ENCODE measurements around the gene PCDHGA5.
"Not testable (repeated sequence)": the region's sequence is repeated elsewhere in the genome, so short reads cannot be mapped to it uniquely, and the experiment has no call there.

The PCDHGA5 gene

GRCh38 chr5:141392429-141393198 lies 28.7 kb downstream of the PCDHGA5 start, which contains the start of gene PCDHGA8:
PCDHGA8 (plus strand) TSS chr5:141392633; CDS start chr5:141392814, 181 bp downstream.
- Histone ChIP-seq H3K4me3 (ENCODE audit: low read length) (no peak within 1 kb of the TSS), H3K4me1 (ENCODE audit: control insufficient read depth, low read length) (no peaks in the 10 kb centered on the region), H3K27me3 (ENCODE audit: control insufficient read depth, low read length) (no peaks in the 10 kb centered on the region), H3K9me2 (replicated peaks; ENCODE audit: control insufficient read depth, low read length) (no peaks in the 10 kb centered on the region), H3K36me3 (ENCODE audit: control insufficient read depth, low read length) (peaks cover 41% of the 10 kb centered on the region), H3K4me2 (ENCODE audit: low read length) (no peak within 1 kb of the TSS), H3K9me3 (ENCODE audit: control insufficient read depth, insufficient read depth, low read length) (peaks cover 38% of the 10 kb centered on the region), H3K27ac (ENCODE audit: low read depth, low read length) (no peak within 1 kb of the TSS), H4K20me1 (ENCODE audit: control insufficient read depth, insufficient read depth, low read depth, low read length) (no peaks in the 10 kb centered on the region), H3K79me2 (ENCODE audit: control insufficient read depth, low read length) (peaks cover 7% of the 10 kb centered on the region), H3F3A (ENCODE audit: control insufficient read depth, insufficient read depth) (peaks cover 2% of the 10 kb centered on the region; the same call in 1 of the 2 replicates)
- no peak for TF ChIP-seq EZH2phosphoT487 (IDR thresholded peaks at IDR 0.05; ENCODE audit: borderline replicate concordance, low read length)
- no peak for TF ChIP-seq CTCF (IDR thresholded peaks at IDR 0.05; ENCODE audit: low read depth, low read length, poor library complexity, severe bottlenecking)

GRCh38 chr5:141393267-141393666 lies 29.3 kb downstream of the PCDHGA5 start:
- peaks cover 2% of the 10 kb centered on the region; the same call in 1 of the 2 replicates for H3F3A ChIP-seq (ENCODE audit: control insufficient read depth, insufficient read depth)
- no peaks in the 10 kb centered on the region for H3K4me1 ChIP-seq (ENCODE audit: control insufficient read depth, low read length)
- no peak for TF ChIP-seq CTCF (IDR thresholded peaks at IDR 0.05; ENCODE audit: low read depth, low read length, poor library complexity, severe bottlenecking)
- no peak for TF ChIP-seq EZH2phosphoT487 (IDR thresholded peaks at IDR 0.05; ENCODE audit: borderline replicate concordance, low read length)
- H3K27ac ChIP-seq (ENCODE audit: low read depth, low read length) = no peak overlapping the region
- no peak overlapping the region for H3K4me2 ChIP-seq (ENCODE audit: low read length)
- no peak overlapping the region for H3K4me3 ChIP-seq (ENCODE audit: low read length)
- no peaks in the 10 kb centered on the region for H3K27me3 ChIP-seq (ENCODE audit: control insufficient read depth, low read length)
- H3K79me2 ChIP-seq (ENCODE audit: control insufficient read depth, low read length) = peaks cover 7% of the 10 kb centered on the region
- no peaks in the 10 kb centered on the region for H3K9me2 ChIP-seq (replicated peaks; ENCODE audit: control insufficient read depth, low read length)
- H4K20me1 ChIP-seq (ENCODE audit: control insufficient read depth, insufficient read depth, low read depth, low read length) = no peaks in the 10 kb centered on the region
- H3K9me3 ChIP-seq (ENCODE audit: control insufficient read depth, insufficient read depth, low read length) = peaks cover 36% of the 10 kb centered on the region
- peaks cover 41% of the 10 kb centered on the region for H3K36me3 ChIP-seq (ENCODE audit: control insufficient read depth, low read length)

GRCh38 chr5:141394401-141395187 lies 30.6 kb downstream of the PCDHGA5 start:
- H3K4me1 ChIP-seq (ENCODE audit: control insufficient read depth, low read length); H3K27ac ChIP-seq (ENCODE audit: low read depth, low read length); H3K27me3 ChIP-seq (ENCODE audit: control insufficient read depth, low read length); H4K20me1 ChIP-seq (ENCODE audit: control insufficient read depth, insufficient read depth, low read depth, low read length); H3F3A ChIP-seq (ENCODE audit: control insufficient read depth, insufficient read depth); H3K4me2 ChIP-seq (ENCODE audit: low read length); H3K9me2 ChIP-seq (replicated peaks; ENCODE audit: control insufficient read depth, low read length); H3K79me2 ChIP-seq (ENCODE audit: control insufficient read depth, low read length); H3K4me3 ChIP-seq (ENCODE audit: low read length): not testable (repeated sequence)
- Histone ChIP-seq H3K9me3 (ENCODE audit: control insufficient read depth, insufficient read depth, low read length) (peaks cover 34% of the 10 kb centered on the region), H3K36me3 (ENCODE audit: control insufficient read depth, low read length) (peaks cover 41% of the 10 kb centered on the region)

Measured in DOHH2 (cell line).